H7 (cell line): Measurements from ENCODE around the gene TBC1D5. TPM values are rescaled to one million over a fixed set of nuclear protein-coding genes. Genes with fewer than 3 reads are reported as not detected.
"Not testable (repeated sequence)": the region's sequence is repeated elsewhere in the genome, so short reads cannot be mapped to it uniquely, and the experiment has no call there.

Experiments used
- DNase-seq: peaks from one replicate; pipeline ENCODE4 v3.0.0; 2012
- H3K27me3 ChIP-seq: 2 replicates; pipeline ENCODE4 v1.6.0; 2011; ENCODE audit warnings: mild to moderate bottlenecking, low read length; ENCODE audit not compliant: control insufficient read depth, insufficient read depth
- H3K36me3 ChIP-seq: replicated peaks from 2 replicates; pipeline ENCODE4 v1.5.1; 2011; ENCODE audit warnings: low read length; ENCODE audit not compliant: control insufficient read depth, insufficient read depth
- H3K4me3 ChIP-seq: 2 replicates; pipeline ENCODE4 v1.5.1; 2011; ENCODE audit warnings: low read depth, mild to moderate bottlenecking, control low read depth, low read length, moderate library complexity; ENCODE audit not compliant: insufficient read depth
- total RNA-seq: library from RNA; depleted of rRNA; stranded (reverse); fragments of >200 nt; shearing (Covaris generic); gene quantifications from 2 replicates; pipeline ENCODE4 v1.2.3, GENCODE V29; 2014

TBC1D5 gene
- total RNA-seq, 1 experiment from 2014 or later = 26.8 TPM

DNA sequence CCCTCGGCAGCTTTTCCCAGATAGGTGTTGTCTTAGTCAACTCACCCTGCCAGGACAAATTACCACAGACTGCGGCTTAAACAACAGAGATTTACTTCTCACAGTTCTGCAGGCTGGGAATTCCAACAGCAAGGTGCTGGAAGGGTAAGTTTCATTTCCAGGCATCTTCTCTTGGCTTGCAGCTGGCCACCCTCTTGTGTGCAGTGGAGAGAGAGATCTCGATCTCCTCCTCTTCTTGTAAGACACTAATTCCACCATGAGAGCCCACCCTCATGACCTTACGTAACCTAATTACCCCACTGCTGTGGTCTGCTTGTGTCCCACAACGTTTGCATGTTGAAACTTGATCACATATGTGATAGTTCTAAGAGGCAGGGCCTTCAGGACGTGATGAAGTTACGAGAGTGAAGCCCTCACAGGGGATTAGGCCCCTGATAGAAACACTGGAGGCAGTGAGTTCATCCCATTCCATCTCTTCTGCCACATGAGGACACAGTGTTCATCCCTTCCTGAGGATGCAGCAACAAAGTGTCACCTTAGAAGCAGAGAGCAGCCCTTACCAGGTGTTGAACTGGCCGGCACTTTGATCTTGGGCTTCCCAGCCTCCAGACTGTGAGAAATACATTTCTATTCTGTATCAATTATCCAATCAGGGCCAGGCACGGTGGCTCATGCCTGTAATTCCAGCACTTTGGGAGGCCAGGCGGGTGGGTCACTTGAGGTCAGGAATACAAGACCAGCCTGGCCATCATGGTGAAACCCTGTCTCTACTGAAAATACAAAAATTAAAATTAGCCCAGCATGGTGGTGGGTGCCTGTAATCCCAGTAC is 609.9 kb downstream of the TBC1D5 start:
- DNase-seq = no peak
- H3K27me3 ChIP-seq = no peaks in the 10 kb centered on the region
- H3K4me3 ChIP-seq = no peak overlapping the region
- H3K36me3 ChIP-seq = no peaks in the 10 kb centered on the region

DNA sequence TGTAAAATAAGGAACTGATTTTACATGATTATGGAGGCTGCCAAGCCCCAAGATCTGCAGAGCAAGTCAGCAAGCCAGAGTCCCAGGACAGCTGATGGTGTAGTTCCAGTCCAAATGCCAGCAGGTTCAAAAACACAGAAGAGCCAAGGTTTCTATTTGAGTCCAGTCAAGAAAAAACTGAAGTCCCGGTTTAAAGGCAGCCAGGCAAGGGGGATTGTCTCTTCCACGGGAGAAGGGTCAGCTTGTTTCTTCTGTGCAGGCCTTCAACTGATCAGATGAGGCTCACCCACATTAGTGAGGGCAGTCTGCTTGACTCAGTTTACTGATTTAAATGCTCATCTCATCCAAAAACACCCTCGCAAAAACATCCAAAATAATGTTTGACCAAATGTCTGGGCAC is 611.5 kb downstream of the TBC1D5 start:
- Histone ChIP-seq H3K4me3 (no peak overlapping the region), H3K36me3 (no peaks in the 10 kb centered on the region), H3K27me3 (no peaks in the 10 kb centered on the region)
- no peak for DNase-seq

GRCh38 chr3:17129556-17129955 is 612.9 kb downstream of the TBC1D5 start:
- H3K27me3 ChIP-seq = no peaks in the 10 kb centered on the region
- H3K4me3 ChIP-seq = no peak overlapping the region
- no peak for DNase-seq
- H3K36me3 ChIP-seq = no peaks in the 10 kb centered on the region

DNA sequence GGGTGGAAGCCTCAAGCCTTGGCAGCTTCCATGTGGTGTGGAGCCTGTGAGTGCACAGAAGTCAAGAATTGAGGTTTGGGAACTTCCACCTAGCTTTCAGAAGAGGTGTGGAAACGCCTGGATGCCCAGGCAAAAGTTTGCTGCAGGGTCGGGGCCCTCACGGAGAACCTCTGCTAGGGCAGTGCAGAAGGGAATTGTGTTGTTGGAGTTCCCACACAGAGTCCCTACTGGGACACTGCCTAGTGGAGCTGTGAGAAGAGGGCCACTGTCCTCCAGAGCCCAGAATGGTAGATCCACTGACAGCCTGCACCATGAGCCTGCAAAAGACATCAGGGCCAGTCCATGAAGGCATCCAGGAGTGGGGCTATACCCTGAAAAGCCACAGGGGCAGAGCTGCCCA is 613.8 kb downstream of the TBC1D5 start:
- not testable (repeated sequence) for H3K36me3 ChIP-seq, DNase-seq, H3K4me3 ChIP-seq, H3K27me3 ChIP-seq

GRCh38 chr3:17125738-17126442 is 616.5 kb downstream of the TBC1D5 start:
- Histone ChIP-seq H3K36me3 (no peaks in the 10 kb centered on the region), H3K27me3 (no peaks in the 10 kb centered on the region), H3K4me3 (no peak overlapping the region)
- no peak for DNase-seq

DNA sequence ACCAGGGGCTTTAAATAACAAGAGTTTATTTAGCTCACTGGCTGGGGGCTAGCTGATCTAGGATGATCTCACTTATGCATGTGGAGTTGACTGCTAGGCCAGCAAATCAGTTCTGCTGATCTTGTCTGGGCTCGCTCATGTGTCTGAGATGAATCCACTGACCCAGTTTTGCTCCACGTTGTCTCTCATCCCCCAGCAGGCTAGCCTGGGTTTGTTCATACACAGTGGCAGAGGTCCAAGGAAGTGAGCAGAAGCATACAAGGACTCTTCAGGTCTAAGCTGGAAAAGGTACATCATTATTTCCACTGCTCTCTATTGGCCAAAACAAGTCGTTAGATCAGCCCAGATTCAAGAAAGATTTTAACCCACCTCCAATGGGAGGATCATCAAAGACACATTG is 619.7 kb downstream of the TBC1D5 start:
- no peak for DNase-seq
- no peaks in the 10 kb centered on the region for H3K27me3 ChIP-seq
- no peaks in the 10 kb centered on the region for H3K36me3 ChIP-seq
- H3K4me3 ChIP-seq = no peak overlapping the region

GRCh38 chr3:17121336-17121735 is 621.1 kb downstream of the TBC1D5 start:
- H3K36me3 ChIP-seq = no peaks in the 10 kb centered on the region
- H3K4me3 ChIP-seq = no peak overlapping the region
- no peak for DNase-seq
- no peaks in the 10 kb centered on the region for H3K27me3 ChIP-seq

DNA sequence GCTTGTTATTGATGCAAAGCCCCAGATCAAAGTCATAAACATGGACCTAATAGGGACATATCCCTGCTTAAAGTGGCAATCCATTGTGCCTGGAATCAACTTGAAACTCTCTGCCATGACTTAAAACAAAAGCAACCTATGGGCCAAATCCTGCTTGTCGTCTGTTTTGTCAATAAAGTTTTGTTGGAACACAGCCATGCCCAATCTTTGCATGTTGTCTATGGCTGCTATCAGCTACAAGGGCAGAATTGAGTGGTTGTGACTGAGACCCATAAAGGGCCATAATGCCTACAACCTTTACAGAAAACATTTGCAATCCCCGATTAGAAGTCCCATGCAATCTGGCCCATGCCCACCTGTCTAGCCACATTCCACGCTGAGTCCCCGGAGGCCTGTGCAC is 622.3 kb downstream of the TBC1D5 start:
- DNase-seq = no peak
- Histone ChIP-seq H3K4me3 (no peak overlapping the region), H3K27me3 (no peaks in the 10 kb centered on the region), H3K36me3 (no peaks in the 10 kb centered on the region)

DNA sequence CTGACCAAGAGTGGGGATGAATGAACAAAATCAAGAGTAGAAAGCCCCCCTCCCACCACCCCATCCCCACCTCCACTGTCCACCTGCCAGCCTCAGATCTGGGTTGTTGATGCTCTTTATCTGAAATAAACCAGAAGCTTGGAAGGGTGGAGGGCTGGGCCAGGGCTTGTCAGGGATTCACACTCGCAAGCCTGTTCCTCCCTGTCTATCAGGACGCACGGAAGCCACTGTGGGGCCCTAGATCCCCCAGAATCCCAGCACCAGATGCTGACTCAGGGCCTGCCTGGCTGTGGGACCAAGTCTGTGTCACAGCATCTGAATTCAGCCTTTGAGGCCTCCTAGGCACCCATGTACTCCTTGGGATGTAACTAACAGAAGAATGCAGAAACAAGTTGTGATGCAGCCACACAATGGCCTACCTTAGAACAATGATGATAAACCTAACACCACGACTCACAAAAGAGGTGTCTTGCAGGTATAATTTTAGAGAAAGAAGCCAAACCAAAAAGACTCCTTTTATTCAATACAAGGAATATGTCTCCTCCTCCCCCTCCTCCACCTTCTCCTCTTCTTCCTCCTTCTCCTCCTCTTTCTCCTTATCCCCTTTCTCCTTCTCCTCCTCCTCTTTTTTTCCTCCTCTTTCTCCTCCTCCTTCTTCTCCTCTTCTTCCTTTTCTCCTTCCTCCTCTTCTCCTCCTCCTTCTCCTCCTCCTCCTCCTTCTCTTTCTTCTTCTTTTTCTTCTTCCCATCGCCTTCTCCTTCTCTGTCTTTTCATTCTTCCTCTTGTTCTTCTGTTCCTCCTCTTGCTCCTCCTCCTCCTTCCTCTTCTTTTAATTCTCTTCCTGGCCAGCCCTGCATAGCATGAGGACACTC is 623.0 kb downstream of the TBC1D5 start:
- no peak for DNase-seq
- H3K27me3 ChIP-seq = no peaks in the 10 kb centered on the region
- H3K36me3 ChIP-seq = no peaks in the 10 kb centered on the region
- no peak overlapping the region for H3K4me3 ChIP-seq

- H3K36me3 ChIP-seq = no peaks in the 10 kb centered on the region
- no peak overlapping the region for H3K4me3 ChIP-seq
- no peaks in the 10 kb centered on the region for H3K27me3 ChIP-seq
- no peak for DNase-seq
Observed at GRCh38 chr3:17118771-17119170, 623.7 kb downstream of the TBC1D5 start.

DNA sequence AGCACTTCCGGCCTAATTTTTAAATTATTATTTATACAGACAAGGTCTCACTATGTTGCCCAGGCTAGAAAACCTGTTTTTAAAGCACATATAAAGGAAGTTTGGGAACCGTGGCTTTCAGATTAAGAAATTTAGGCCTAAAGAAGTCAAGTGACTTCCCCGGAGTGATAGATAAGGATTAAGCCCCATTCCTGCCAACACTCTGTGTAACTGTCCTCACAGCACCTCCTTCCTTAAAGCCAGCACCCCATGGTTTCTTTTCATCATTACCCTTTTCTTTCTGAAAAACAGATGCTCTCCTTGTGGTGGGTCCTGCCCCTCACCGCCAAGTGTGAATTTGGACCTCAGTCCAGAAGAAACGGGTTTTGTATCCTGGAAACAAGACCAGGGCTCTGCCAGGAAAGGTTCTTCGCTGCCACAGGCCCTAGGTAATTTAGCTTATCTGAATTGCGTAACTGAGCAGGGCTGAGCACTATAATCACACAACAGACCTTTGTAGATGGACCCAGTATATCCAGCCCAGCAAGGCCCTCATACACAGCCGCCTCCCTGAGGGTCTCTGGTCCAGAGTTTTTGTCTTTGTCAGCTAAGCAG is 626.3 kb downstream of the TBC1D5 start:
- Histone ChIP-seq H3K27me3 (no peaks in the 10 kb centered on the region), H3K36me3 (no peaks in the 10 kb centered on the region), H3K4me3 (no peak overlapping the region)
- no peak for DNase-seq

GRCh38 chr3:17115186-17115585 is 627.2 kb downstream of the TBC1D5 start:
- Histone ChIP-seq H3K4me3 (no peak overlapping the region), H3K27me3 (no peaks in the 10 kb centered on the region), H3K36me3 (no peaks in the 10 kb centered on the region)
- DNase-seq = no peak

DNA sequence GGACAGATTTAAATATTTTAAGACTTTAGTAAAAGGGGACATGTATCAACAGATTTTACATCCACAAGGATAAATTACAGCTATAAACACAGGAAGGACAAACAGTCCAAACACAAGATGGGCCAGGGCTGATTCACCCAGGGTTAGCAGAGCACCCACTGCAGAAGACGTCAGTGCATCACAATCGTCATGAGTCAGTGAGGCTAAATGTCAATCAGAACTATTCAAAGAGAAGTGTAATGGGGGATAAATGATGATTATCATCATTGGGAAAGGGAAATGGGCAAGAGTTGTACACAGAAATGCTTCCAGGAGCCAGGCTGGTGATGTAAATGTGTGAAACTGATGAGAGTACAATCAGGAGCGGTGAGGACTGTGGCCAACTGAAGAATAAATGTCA is 630.8 kb downstream of the TBC1D5 start:
- Histone ChIP-seq H3K4me3 (no peak overlapping the region), H3K27me3 (no peaks in the 10 kb centered on the region), H3K36me3 (no peaks in the 10 kb centered on the region)
- DNase-seq = no peak

DNA sequence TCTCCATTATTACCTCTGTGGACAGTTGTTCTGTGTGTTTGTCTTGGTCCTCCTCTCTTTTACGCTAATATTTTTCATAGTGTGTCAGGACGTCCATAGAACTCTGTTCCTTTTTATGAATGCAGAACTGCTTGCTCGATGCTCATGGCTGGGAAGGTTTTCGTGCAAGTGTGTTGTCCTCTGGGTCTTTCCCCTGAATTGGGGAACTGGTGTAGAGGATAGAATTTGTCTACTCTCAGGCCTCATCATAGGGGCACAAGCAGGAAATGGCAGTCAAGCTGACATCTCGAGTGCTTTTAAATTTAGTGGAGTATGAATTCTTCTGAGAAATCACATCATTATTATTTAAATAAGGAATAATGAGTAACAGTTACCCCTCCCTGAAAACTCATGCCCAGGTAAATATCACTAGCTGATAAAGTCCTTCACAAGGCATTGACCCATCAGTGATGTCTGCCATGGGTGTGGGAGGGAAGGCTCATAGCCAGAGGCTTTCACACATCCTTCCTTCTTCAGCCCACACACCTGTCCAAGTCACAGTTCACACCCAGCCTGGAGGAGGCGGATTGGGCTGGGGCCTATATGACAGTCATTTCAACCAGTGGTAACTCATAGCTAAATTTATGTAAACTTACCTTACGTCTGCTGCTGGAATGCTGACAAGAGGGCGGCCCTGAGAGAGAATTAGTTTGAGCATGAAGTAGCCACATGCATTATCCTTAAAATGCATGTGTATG is 631.6 kb downstream of the TBC1D5 start:
- no peak for DNase-seq
- Histone ChIP-seq H3K4me3 (no peak overlapping the region), H3K36me3 (no peaks in the 10 kb centered on the region), H3K27me3 (no peaks in the 10 kb centered on the region)
